Left lung (tissue), 10 donors: Measurements from ENCODE around the gene KIF11. TPM values are rescaled to one million over a fixed set of nuclear protein-coding genes. Genes with fewer than 3 reads are reported as not detected.

Experiments
- ATAC-seq: fragments of 200-7000 bp; cut with Tn5 transposase; one replicate; pipeline ENCODE4 v1.9.1; 2020; ENCODE audit warnings: moderate library complexity
- DNase-seq, 4 donors: peaks; one replicate each; pipeline ENCODE4 v3.0.0-alpha.2; 2013 to 2020
- H3K27ac ChIP-seq, 2 donors: fragments of 200-600 bp; sonication (generic) in 1 of 2; one replicate each; pipeline versions ENCODE4 v1.5.0 to v1.8.0; 2020 to 2021
- H3K27me3 ChIP-seq, 2 donors: fragments of 200-600 bp; sonication (generic) in 1 of 2; one replicate each; pipeline versions ENCODE4 v1.5.0 to v1.8.0; 2020 to 2021
- H3K36me3 ChIP-seq, 2 donors: fragments of 200-600 bp; sonication (generic) in 1 of 2; one replicate each; pipeline versions ENCODE4 v1.5.0 to v1.8.0; 2020 to 2021
- H3K4me1 ChIP-seq, 2 donors: fragments of 200-600 bp; one replicate each; pipeline ENCODE4 v1.8.0; 2021
- H3K4me3 ChIP-seq, 2 donors: fragments of 200-600 bp; sonication (generic) in 1 of 2; one replicate each; pipeline versions ENCODE4 v1.5.0 to v1.8.0; 2020 to 2021; ENCODE audit warnings: mild to moderate bottlenecking in 1 of 2
- H3K9me3 ChIP-seq, 2 donors: fragments of 200-600 bp; sonication (generic) in 1 of 2; one replicate each; pipeline versions ENCODE4 v1.5.0 to v1.8.0; 2020 to 2021
- CTCF ChIP-seq, 2 donors: fragments of 200-600 bp; sonication (generic) in 1 of 2; IDR thresholded peaks; one replicate each; pipeline versions ENCODE4 v1.5.0 to v1.8.0; 2021; ENCODE audit warnings: antibody characterized with exemption in 2 of 2
- intact Hi-C, 2 donors: fragments of 100-400 bp; cut with DNase I; formaldehyde crosslinking; loops; one replicate each; pipeline versions ENCODE4 v1.11.2 to v1.14.2; 2022
- polyA plus RNA-seq, 6 donors: library from polyadenylated mRNA; unstranded; fragments of 120-200 nt; gene quantifications; one replicate each; pipeline ENCODE4 v1.2.1, GENCODE V29; 2013; ENCODE audit not compliant: insufficient read length in 6 of 6
- total RNA-seq, 2 donors: library from RNA; stranded (reverse); fragmentation: NEBNext Ultra II Directional; extraction: Animal tissue kit (Norgen Biotek cat#: 25700); gene quantifications; one replicate each; pipeline ENCODE4 v1.2.1, GENCODE V29; 2021
- donor health status: DM: no; HTN: yes; CAD: no.
- donor health status: DM: no; HTN: no; CAD: no.

KIF11 gene
- total and polyA plus RNA-seq, 8 donors = 3.0 to 55.3 (median 28.0) TPM

GRCh38 chr10:92590623-92591549, 2.0 kb upstream of the KIF11 start:
- TF ChIP-seq CTCF (IDR thresholded peaks at IDR 0.05) = no peak
- intact Hi-C loops = no loop called here
- ATAC-seq = peak; percentile 0
- H3K4me3 ChIP-seq = peak overlapping the region; percentile 79 to 91
- DNase-seq = peak in 1 of 4 donors; percentile 63
- H3K4me1 ChIP-seq = peaks cover 0 to 38% of the 10 kb centered on the region in 2 donors
- no peaks in the 10 kb centered on the region for H3K9me3 ChIP-seq
- no peaks in the 10 kb centered on the region for H3K36me3 ChIP-seq
- H3K27me3 ChIP-seq = no peaks in the 10 kb centered on the region
- peak overlapping the region; percentile 95 to 96 for H3K27ac ChIP-seq

- peak; percentile 87 to 99 (median 94) for DNase-seq
- Histone ChIP-seq H3K27me3 (no peaks in the 10 kb centered on the region), H3K27ac (peak overlapping the region; percentile 95 to 96), H3K4me1 (peaks cover 0 to 38% of the 10 kb centered on the region in 2 donors), H3K4me3 (peak overlapping the region; percentile 79 to 91), H3K36me3 (no peaks in the 10 kb centered on the region), H3K9me3 (no peaks in the 10 kb centered on the region)
- intact Hi-C loops = no loop called here
- TF ChIP-seq CTCF (IDR thresholded peaks at IDR 0.05) = peak in 1 of 2 donors; percentile 33
- ATAC-seq = peak; percentile 91
Observed at GRCh38 chr10:92591550-92592022, 1.3 kb upstream of the KIF11 start.

- Histone ChIP-seq H3K27me3 (no peaks in the 10 kb centered on the region), H3K4me1 (peaks cover 0 to 38% of the 10 kb centered on the region in 2 donors), H3K27ac (peak overlapping the region in 1 of 2 donors; percentile 95), H3K9me3 (no peaks in the 10 kb centered on the region), H3K4me3 (peak overlapping the region; percentile 79 to 91), H3K36me3 (no peaks in the 10 kb centered on the region)
- intact Hi-C loops = no loop called here
- no peak for DNase-seq
- no peak for TF ChIP-seq CTCF (IDR thresholded peaks at IDR 0.05)
- no peak for ATAC-seq
Observed at GRCh38 chr10:92593619-92594588, 974 bp downstream of the KIF11 start.

- no peak for TF ChIP-seq CTCF (IDR thresholded peaks at IDR 0.05)
- Histone ChIP-seq H3K36me3 (no peaks in the 10 kb centered on the region), H3K4me3 (no peak overlapping the region), H3K27me3 (no peaks in the 10 kb centered on the region), H3K27ac (no peak overlapping the region), H3K4me1 (peaks cover 0 to 37% of the 10 kb centered on the region in 2 donors), H3K9me3 (no peaks in the 10 kb centered on the region)
- intact Hi-C loops = no loop called here
- ATAC-seq (no peak), DNase-seq (no peak)
Observed at GRCh38 chr10:92595505-92595904, 2.6 kb downstream of the KIF11 start.
